GM18909 (cell line): ENCODE results near the gene LAGE3.

Experiments used
- ATAC-seq: cut with Tn5 transposase; IDR thresholded peaks from one replicate; pipeline ENCODE4 v1.9.1; 2021; ENCODE audit warnings: mild to moderate bottlenecking; ENCODE audit not compliant: unreplicated experiment, poor library complexity

LAGE3 gene

GRCh38 chrX:154478728-154479622 is at the start of gene LAGE3:
Gene LAGE3, minus strand, starts transcription at chrX:154479281. Its CDS starts 366 bp downstream, at chrX:154478915.
- peak; percentile 85 for ATAC-seq

- ATAC-seq = peak; percentile 60
These were observed 48.0 kb upstream of the LAGE3 start for GRCh38 chrX:154526901-154527675.

- ATAC-seq = no peak
These were observed 46.8 kb upstream of the LAGE3 start for GRCh38 chrX:154525606-154526490.

- ATAC-seq = no peak
These were observed 40.3 kb upstream of the LAGE3 start for GRCh38 chrX:154519389-154519788.

GRCh38 chrX:154517101-154517781 is 38.2 kb upstream of the LAGE3 start:
- no peak for ATAC-seq

GRCh38 chrX:154516656-154517100 is 37.6 kb upstream of the LAGE3 start:
- no peak for ATAC-seq

- ATAC-seq = peak; percentile 87
These were observed 37.0 kb upstream of the LAGE3 start, which contains the start of gene FAM3A for GRCh38 chrX:154515966-154516655. Gene FAM3A, minus strand, starts transcription at chrX:154516232. Its CDS starts 460 bp downstream, at chrX:154515772.

- ATAC-seq = peak; percentile 12
These were observed 36.2 kb upstream of the LAGE3 start for GRCh38 chrX:154515090-154515965.

- no peak for ATAC-seq
These were observed 34.6 kb upstream of the LAGE3 start for GRCh38 chrX:154513716-154514115.

- no peak for ATAC-seq
These were observed 33.9 kb upstream of the LAGE3 start for GRCh38 chrX:154512879-154513553.

- no peak for ATAC-seq
These were observed 32.7 kb upstream of the LAGE3 start for GRCh38 chrX:154511761-154512160.

- ATAC-seq = no peak
These were observed 30.4 kb upstream of the LAGE3 start for GRCh38 chrX:154509455-154509854.

- ATAC-seq = no peak
These were observed 29.3 kb upstream of the LAGE3 start for GRCh38 chrX:154508384-154508745.

GRCh38 chrX:154507673-154508383 is 28.7 kb upstream of the LAGE3 start:
- ATAC-seq = no peak

GRCh38 chrX:154506483-154507332 is 27.6 kb upstream of the LAGE3 start:
- no peak for ATAC-seq

GRCh38 chrX:154505734-154506133 is 26.7 kb upstream of the LAGE3 start:
- ATAC-seq = no peak
